Umbilical cord (tissue), 2 donors: ENCODE measurements around the gene BOLA2B. TPM values are rescaled to one million over a fixed set of nuclear protein-coding genes. Genes with fewer than 3 reads are reported as not detected.

Experiments used
- DNase-seq: peaks from one replicate; pipeline ENCODE4 v3.0.0-alpha.2; 2015; ENCODE audit warnings: low spot score
- total RNA-seq: library from RNA; depleted of rRNA; stranded (reverse); fragments of >200 nt; gene quantifications from one replicate; pipeline ENCODE4 v1.2.3, GENCODE V29; 2014; ENCODE audit warnings: low replicate concordance; ENCODE audit not compliant: insufficient read depth

Gene BOLA2B
- total RNA-seq, 1 donor from 2014 or later = 110 TPM

- no peak for DNase-seq
These were observed 50.1 kb downstream of the BOLA2B start for GRCh38 chr16:30143347-30143702.

Other genes with a start within 250 kb of the BOLA2B start
- gene TMEM219, start 231.6 kb downstream of the BOLA2B start, total RNA-seq = 26.7 TPM
- gene TAOK2, start 219.8 kb downstream of the BOLA2B start, total RNA-seq = 31.8 TPM
- 1.4 TPM for gene HIRIP3, start 198.0 kb downstream of the BOLA2B start, total RNA-seq
- 8.9 TPM for gene INO80E, start 197.4 kb downstream of the BOLA2B start, total RNA-seq
- gene DOC2A, start 182.6 kb downstream of the BOLA2B start, total RNA-seq = 0.48 TPM
- 8.9 TPM for gene C16orf92, start 170.5 kb downstream of the BOLA2B start, total RNA-seq
- not detected for gene TLCD3B, start 162.4 kb downstream of the BOLA2B start, total RNA-seq
- 321 TPM for gene ALDOA, start 127.9 kb downstream of the BOLA2B start, total RNA-seq
- gene PPP4C, start 117.7 kb downstream of the BOLA2B start, total RNA-seq = 46.5 TPM
- 0.48 TPM for gene TBX6, start 101.7 kb downstream of the BOLA2B start, total RNA-seq
- 23.6 TPM for gene YPEL3, start 97.5 kb downstream of the BOLA2B start, total RNA-seq
- not detected for gene GDPD3, start 80.1 kb downstream of the BOLA2B start, total RNA-seq
- gene MAPK3, start 70.4 kb downstream of the BOLA2B start, total RNA-seq = 23.8 TPM
- 22.9 TPM for gene CORO1A, start 10.1 kb downstream of the BOLA2B start, total RNA-seq
- gene SLX1A, start 209 bp upstream of the BOLA2B start, total RNA-seq = 10.8 TPM
- gene SULT1A3, start 5.6 kb upstream of the BOLA2B start, total RNA-seq = 5.1 TPM
- 0.24 TPM for gene NPIPB13, start 54.8 kb upstream of the BOLA2B start, total RNA-seq
- 20.9 TPM for gene CD2BP2, start 161.6 kb upstream of the BOLA2B start, total RNA-seq
- 35.6 TPM for gene TBC1D10B, start 176.8 kb upstream of the BOLA2B start, total RNA-seq
- gene MYL11, start 181.1 kb upstream of the BOLA2B start, total RNA-seq = not detected
- gene SEPTIN1, start 188.9 kb upstream of the BOLA2B start, total RNA-seq = 8.9 TPM
- gene ZNF48, start 201.8 kb upstream of the BOLA2B start, total RNA-seq = 14.2 TPM
- 12.0 TPM for gene ZNF771, start 213.9 kb upstream of the BOLA2B start, total RNA-seq
- gene DCTPP1, start 236.4 kb upstream of the BOLA2B start, total RNA-seq = 10.1 TPM